Body of pancreas (tissue), 4 donors: ENCODE data around the gene CRTAC1.

Experiments
- CTCF ChIP-seq, 7 experiments: fragments of 450-650 bp in 4 of 7; fragments of 200-600 bp in 3 of 7; sonication (generic) in 3 of 7; IDR thresholded peaks; one replicate each; pipeline ENCODE4 v1.5.1; 2016 to 2019; ENCODE audit warnings: antibody characterized with exemption in 7 of 7
- POLR2A ChIP-seq, 3 donors: fragments of 450-650 bp; IDR thresholded peaks; one replicate each; pipeline ENCODE4 v1.6.1; 2016; ENCODE audit warnings: antibody characterized with exemption in 3 of 3, mild to moderate bottlenecking in 2 of 3

- TF ChIP-seq POLR2A (IDR thresholded peaks at IDR 0.05) (no peak), CTCF (IDR thresholded peaks at IDR 0.05) (no peak)
Observed at GRCh38 chr10:97975598-97975997, 54.8 kb downstream of the CRTAC1 start.
